Liver (tissue), 3 donors: Measurements from ENCODE around the gene TUB.

ENCODE experiments used
- ATF3 ChIP-seq: IDR thresholded peaks from 2 replicates; pipeline ENCODE4 v1.6.1; 2016; ENCODE audit warnings: antibody characterized with exemption
- EGR1 ChIP-seq, 2 donors: IDR thresholded peaks; 2 replicates each; pipeline ENCODE4 v1.6.1; 2016 to 2018; ENCODE audit warnings: antibody characterized with exemption in 2 of 2, low read depth in 2 of 2
- FOXA1 ChIP-seq: IDR thresholded peaks from 2 replicates; pipeline ENCODE4 v1.6.1; 2016; ENCODE audit warnings: antibody characterized with exemption
- FOXA2 ChIP-seq: IDR thresholded peaks from 2 replicates; pipeline ENCODE4 v1.6.1; 2016; ENCODE audit warnings: antibody characterized with exemption
- JUND ChIP-seq, 2 donors: IDR thresholded peaks; 2 replicates each; pipeline ENCODE4 v1.6.1; 2016; ENCODE audit warnings: antibody characterized with exemption in 2 of 2
- NR2F2 ChIP-seq: IDR thresholded peaks from 2 replicates; pipeline ENCODE4 v1.6.1; 2016; ENCODE audit warnings: antibody characterized with exemption
- RAD21 ChIP-seq, 2 donors: IDR thresholded peaks; 2 replicates each; pipeline ENCODE4 v1.6.1; 2016; ENCODE audit warnings: antibody characterized with exemption in 2 of 2, mild to moderate bottlenecking in 2 of 2
- SP1 ChIP-seq: IDR thresholded peaks from 2 replicates; pipeline ENCODE4 v1.6.1; 2018; ENCODE audit warnings: antibody characterized with exemption, mild to moderate bottlenecking
- TAF1 ChIP-seq: conservative IDR thresholded peaks from 2 replicates; pipeline ENCODE4 v1.6.1; 2016; ENCODE audit warnings: antibody characterized with exemption, mild to moderate bottlenecking
- YY1 ChIP-seq: IDR thresholded peaks from 2 replicates; pipeline ENCODE4 v1.6.1; 2016; ENCODE audit warnings: antibody characterized with exemption, mild to moderate bottlenecking
- ZBTB33 ChIP-seq: IDR thresholded peaks from 2 replicates; pipeline ENCODE4 v1.6.1; 2016; ENCODE audit warnings: antibody characterized with exemption
- TF ChIP-seq, protein P1 (sequence below): IDR thresholded peaks from 2 replicates; pipeline ENCODE4 v1.6.1; 2016; ENCODE audit warnings: antibody characterized with exemption
- TF ChIP-seq, protein P2 (sequence below): fragments of 150-350 bp; IDR thresholded peaks from 2 replicates; pipeline ENCODE4 v1.5.1; 2017; ENCODE audit warnings: improper control_type of control experiment, low read depth, low read length; ENCODE audit not compliant: missing input control
- TF ChIP-seq, protein P3 (sequence below): IDR thresholded peaks from 2 replicates; pipeline ENCODE4 v1.6.1; 2016; ENCODE audit warnings: antibody characterized with exemption, mild to moderate bottlenecking
- donor health status: healthy.
- donor health status: healthy.

DNA sequence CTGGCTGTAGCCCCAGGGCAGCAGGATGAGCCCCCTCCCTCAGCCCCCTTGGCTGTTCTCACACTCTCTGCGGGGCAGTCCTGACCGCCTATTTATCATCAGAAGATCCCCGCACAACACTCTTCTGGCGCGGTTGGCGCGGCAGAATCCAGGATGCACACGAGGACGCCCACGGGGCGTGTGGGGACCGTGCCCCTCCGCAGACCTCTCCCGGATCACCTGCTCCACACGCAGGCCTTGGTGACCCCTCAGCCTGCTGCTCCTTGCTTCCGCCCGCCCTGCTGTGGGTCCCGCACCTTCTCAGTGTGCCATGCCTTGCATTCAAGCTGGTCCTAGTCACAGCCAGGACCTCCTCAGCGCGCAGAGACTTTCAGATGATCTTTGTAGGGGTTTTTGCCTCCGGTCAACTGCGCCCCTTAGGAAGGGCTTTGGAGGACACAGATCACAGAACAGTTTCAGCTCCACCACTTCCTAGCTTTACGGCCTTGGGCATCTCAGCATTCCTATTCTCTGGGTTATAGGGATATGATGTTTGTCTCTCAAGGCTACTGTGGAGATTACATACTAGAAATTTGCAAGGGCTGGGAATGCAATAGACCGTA is 841 bp upstream of the TUB start:
- TF ChIP-seq, protein P1, sequence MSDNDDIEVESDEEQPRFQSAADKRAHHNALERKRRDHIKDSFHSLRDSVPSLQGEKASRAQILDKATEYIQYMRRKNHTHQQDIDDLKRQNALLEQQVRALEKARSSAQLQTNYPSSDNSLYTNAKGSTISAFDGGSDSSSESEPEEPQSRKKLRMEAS: no peak
- TF ChIP-seq, protein P2, sequence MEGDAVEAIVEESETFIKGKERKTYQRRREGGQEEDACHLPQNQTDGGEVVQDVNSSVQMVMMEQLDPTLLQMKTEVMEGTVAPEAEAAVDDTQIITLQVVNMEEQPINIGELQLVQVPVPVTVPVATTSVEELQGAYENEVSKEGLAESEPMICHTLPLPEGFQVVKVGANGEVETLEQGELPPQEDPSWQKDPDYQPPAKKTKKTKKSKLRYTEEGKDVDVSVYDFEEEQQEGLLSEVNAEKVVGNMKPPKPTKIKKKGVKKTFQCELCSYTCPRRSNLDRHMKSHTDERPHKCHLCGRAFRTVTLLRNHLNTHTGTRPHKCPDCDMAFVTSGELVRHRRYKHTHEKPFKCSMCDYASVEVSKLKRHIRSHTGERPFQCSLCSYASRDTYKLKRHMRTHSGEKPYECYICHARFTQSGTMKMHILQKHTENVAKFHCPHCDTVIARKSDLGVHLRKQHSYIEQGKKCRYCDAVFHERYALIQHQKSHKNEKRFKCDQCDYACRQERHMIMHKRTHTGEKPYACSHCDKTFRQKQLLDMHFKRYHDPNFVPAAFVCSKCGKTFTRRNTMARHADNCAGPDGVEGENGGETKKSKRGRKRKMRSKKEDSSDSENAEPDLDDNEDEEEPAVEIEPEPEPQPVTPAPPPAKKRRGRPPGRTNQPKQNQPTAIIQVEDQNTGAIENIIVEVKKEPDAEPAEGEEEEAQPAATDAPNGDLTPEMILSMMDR: no peak
- no peak for TF ChIP-seq RAD21 (IDR thresholded peaks at IDR 0.05)
- no peak for TF ChIP-seq FOXA1
- no peak for TF ChIP-seq ATF3
- TF ChIP-seq, protein P3, sequence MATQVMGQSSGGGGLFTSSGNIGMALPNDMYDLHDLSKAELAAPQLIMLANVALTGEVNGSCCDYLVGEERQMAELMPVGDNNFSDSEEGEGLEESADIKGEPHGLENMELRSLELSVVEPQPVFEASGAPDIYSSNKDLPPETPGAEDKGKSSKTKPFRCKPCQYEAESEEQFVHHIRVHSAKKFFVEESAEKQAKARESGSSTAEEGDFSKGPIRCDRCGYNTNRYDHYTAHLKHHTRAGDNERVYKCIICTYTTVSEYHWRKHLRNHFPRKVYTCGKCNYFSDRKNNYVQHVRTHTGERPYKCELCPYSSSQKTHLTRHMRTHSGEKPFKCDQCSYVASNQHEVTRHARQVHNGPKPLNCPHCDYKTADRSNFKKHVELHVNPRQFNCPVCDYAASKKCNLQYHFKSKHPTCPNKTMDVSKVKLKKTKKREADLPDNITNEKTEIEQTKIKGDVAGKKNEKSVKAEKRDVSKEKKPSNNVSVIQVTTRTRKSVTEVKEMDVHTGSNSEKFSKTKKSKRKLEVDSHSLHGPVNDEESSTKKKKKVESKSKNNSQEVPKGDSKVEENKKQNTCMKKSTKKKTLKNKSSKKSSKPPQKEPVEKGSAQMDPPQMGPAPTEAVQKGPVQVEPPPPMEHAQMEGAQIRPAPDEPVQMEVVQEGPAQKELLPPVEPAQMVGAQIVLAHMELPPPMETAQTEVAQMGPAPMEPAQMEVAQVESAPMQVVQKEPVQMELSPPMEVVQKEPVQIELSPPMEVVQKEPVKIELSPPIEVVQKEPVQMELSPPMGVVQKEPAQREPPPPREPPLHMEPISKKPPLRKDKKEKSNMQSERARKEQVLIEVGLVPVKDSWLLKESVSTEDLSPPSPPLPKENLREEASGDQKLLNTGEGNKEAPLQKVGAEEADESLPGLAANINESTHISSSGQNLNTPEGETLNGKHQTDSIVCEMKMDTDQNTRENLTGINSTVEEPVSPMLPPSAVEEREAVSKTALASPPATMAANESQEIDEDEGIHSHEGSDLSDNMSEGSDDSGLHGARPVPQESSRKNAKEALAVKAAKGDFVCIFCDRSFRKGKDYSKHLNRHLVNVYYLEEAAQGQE: no peak
- TF ChIP-seq TAF1: no peak
- TF ChIP-seq YY1: no peak
- TF ChIP-seq NR2F2: no peak
- no peak for TF ChIP-seq JUND (IDR thresholded peaks at IDR 0.05)
- TF ChIP-seq SP1: no peak
- TF ChIP-seq ZBTB33: no peak
- TF ChIP-seq EGR1 (IDR thresholded peaks at IDR 0.05; ENCODE audit: low read depth in 2 of 2): no peak
- no peak for TF ChIP-seq FOXA2
